Fibroblast of the aortic adventitia (primary cell): ENCODE measurements around the gene ACOT8. TPM values are rescaled to one million over a fixed set of nuclear protein-coding genes. Genes with fewer than 3 reads are reported as not detected.
"Not testable (repeated sequence)": the region's sequence is repeated elsewhere in the genome, so short reads cannot be mapped to it uniquely, and the experiment has no call there.

Experiments used
- DNase-seq: peaks from one replicate; pipeline ENCODE4 v3.0.0-alpha.2; 2010; ENCODE audit warnings: low read depth
- H3K4me3 ChIP-seq: 2 replicates; pipeline ENCODE4 v1.5.1; 2011; ENCODE audit warnings: low read depth, mild to moderate bottlenecking, control low read depth, low read length, moderate library complexity
- CTCF ChIP-seq: IDR thresholded peaks from 2 replicates; pipeline ENCODE4 v1.5.1; 2011; ENCODE audit warnings: mild to moderate bottlenecking, low read length, control low read depth, inconsistent platforms; ENCODE audit not compliant: insufficient read depth
- total RNA-seq: library from RNA; depleted of rRNA; stranded (reverse); fragments of >200 nt; gene quantifications from 2 replicates; pipeline ENCODE4 v1.2.3, GENCODE V29; 2012; ENCODE audit warnings: low replicate concordance

ACOT8 gene
- total RNA-seq, 1 donor, result 25.8 TPM

DNA sequence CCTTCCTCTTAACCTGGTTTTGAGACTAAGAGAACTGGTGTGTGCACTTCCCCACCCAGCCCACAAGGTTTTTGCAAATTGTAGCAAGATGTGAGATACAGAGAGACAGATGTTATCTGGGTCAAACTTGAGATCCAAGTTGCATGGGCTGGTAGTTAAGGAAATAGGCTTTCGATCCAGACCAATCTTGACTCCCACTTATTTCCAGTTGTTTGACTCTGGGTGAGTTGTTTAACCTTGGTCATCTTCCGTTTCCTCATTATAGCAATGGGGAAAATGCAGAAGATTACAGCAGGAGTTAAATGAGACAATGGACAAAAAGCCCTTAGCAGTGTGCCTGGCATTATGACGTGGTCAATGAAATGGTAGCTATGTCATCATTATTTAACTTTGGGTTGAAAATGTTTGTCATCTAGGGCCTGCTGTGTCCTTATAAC lies 21.8 kb downstream of the ACOT8 start:
- peak; percentile 27 for TF ChIP-seq CTCF
- peak; percentile 48 for DNase-seq
- H3K4me3 ChIP-seq, result peak overlapping the region; percentile 90

DNA sequence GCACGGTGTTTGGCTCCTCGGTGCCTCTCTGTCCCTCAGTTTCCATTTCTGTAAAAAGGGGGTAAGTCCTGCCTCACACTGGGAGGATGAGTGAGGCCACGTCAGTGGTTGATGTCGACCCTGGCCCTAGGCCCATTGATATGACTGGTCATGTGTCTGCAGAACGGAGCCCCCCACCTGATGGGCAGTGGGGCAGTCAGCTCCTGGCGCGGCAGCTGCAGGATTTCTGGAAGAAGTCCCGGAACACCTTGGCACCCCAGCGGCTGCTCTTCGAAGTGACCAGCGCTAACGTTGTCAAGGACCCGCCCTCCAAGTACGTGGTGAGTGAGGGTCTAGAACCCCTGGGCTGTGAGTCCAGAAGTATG lies 22.4 kb downstream of the ACOT8 start:
- no peak for DNase-seq
- H3K4me3 ChIP-seq, result peak overlapping the region; percentile 90
- TF ChIP-seq CTCF, result no peak

DNA sequence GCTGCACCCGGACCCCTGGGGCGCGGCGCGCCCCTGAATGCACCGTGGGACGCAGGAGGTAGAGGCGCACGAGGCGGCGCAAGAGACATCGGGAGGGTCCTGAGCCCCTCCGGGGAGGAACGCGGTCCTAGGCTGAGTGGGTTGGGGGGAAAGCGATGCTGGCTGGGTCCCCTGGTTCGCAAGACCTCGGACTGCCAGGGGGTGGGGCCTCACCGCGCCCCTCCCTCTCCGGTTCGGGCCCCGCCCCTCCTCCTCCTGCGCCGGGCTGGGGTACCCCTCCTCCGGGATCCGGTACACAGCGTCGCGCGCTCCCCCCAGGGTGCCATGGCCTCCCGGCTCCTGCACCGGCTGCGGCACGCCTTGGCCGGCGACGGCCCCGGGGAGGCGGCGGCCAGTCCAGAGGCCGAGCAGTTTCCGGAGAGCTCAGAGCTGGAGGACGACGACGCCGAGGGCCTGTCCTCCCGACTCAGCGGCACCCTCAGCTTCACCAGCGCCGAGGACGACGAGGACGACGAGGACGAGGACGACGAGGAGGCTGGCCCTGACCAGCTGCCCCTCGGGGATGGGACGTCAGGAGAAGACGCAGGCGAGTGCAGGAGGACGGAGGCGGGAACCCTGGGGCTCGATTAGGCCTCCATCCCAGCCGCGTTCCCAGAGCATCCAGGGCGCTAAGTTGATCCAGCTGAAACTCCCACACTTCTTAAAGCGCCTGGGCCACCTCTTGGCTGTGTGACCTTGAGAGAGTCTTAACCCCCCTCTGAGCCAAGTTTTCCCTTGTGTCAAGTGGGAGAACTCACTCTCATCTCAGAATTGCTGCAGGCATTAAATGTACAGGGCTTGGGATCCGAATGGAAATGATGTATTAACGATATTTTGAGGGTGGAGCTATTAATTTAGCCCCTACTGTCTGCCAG lies 23.1 kb downstream of the ACOT8 start:
- peak; percentile 66 for DNase-seq
- H3K4me3 ChIP-seq, result peak overlapping the region; percentile 90
- TF ChIP-seq CTCF, result no peak

DNA sequence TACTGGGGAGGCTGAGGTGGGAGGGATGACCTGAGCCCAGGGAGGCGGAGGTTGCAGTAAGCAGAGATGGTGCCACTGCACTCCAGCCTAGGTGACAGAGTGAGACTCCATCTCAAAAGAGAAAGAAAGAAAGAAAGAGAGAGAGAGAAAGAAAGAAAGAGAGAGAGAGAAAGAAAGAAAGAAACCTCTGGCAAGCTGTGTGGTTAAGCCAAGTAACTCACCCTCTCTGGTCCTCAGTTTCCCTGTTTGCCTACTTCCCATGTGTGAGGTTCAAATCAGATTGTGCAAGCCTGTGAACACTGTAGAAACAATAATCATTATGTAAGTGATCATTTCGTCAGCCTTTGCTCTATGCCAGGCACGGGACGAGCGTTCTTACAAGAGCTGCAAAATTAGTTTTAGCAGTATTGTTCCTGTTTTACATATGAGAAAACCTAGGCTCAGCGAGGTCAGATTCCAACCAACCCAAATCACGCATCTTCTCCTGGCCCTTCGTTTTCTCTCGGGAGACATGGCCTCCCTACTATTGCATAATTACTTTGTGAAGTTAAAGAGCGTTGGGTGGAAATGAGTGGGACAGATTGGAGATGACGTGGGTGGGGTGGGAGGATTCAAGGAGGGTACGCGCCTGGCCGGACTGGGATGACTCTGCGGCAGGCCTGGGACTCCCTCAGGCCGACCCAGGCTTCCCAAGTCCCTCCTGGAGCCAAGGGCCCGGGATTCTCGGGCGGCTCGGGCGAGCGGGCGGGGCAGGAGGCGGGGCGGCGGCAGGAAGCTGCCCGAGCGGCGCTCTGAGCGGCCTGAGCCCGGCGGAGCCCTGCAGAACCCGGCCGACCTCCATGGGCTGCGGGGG lies 23.9 kb downstream of the ACOT8 start, which contains the start of gene SNX21:
Gene SNX21 (plus strand): TSS at position 770 of the 853 bp plus-strand sequence. CDS start 121 bp downstream, outside the sequence.
- TF ChIP-seq CTCF, result no peak
- peak; percentile 97 for DNase-seq
- peak within 1 kb of the TSS; percentile 90 for H3K4me3 ChIP-seq

- TF ChIP-seq CTCF, result no peak
- DNase-seq, result no peak
- H3K4me3 ChIP-seq, result peak overlapping the region; percentile 90
These were observed 24.6 kb downstream of the ACOT8 start for GRCh38 chr20:45832619-45833018.

DNA sequence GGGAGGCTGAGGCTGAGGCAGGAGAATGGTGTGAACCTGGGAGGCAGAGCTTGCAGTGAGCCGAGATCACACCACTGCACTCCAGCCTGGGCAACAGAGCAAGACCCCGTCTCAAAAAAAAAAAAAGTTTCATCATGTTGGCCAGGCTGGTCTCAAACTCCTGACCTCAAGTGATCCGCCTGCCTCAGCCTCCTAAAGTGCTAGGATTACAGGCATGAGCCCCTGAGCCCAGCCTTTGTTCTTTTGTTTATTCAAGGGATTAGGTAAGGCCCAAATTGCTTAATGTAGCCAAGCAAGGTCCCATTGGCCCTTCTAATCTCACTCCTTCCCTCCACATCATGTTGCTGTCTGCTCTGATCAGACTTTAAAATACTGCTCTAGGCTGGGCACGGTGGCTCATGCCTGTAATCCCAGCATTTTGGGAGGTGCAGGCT lies 27.5 kb downstream of the ACOT8 start:
- DNase-seq, H3K4me3 ChIP-seq: not testable (repeated sequence)

DNA sequence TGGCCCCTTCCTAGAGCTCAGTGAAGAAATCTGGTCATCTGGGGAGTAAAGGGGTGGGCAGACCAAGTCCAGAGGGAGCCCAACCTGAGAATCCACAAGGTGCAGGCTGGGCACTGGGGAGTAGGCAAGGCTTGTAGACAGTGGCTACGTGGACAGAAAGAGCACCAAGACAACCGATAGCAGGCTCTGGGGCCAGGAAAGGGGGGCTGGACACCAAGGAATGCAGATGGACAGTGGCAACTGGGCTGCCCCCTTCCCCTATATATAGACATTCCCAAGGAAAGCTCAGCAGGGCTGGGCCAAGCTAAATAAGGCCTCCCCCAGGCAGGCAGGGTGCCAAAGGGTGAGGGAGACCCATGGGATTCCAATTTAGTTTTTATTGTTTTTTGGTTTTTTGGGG lies 28.6 kb downstream of the ACOT8 start:
- H3K4me3 ChIP-seq, result no peak overlapping the region
- DNase-seq, result peak; percentile 29
- TF ChIP-seq CTCF, result no peak
